ENCODE measurements around the gene ADH4.

GRCh38 chr4:99166544-99166943 lies 22.4 kb upstream of the ADH4 start:
- TF ChIP-seq CTCF (IDR thresholded peaks at IDR 0.05) (no peak), POLR2A (IDR thresholded peaks at IDR 0.05) (no peak)

Measured in testis (tissue), 2 donors.